Astrocyte (in vitro differentiated cells and primary cell): ENCODE results near the gene FBP2. TPM values are rescaled to one million over a fixed set of nuclear protein-coding genes. Genes with fewer than 3 reads are reported as not detected.

ENCODE experiments used
- DNase-seq: peaks from one replicate; pipeline ENCODE4 v3.0.0-alpha.2; 2010; ENCODE audit warnings: low read depth
- FAIRE-seq: peaks from 2 replicates; lab custom pipeline; 2011; peaks lifted over from hg19 to GRCh38; lab: Jason Lieb, UNC
- H2AFZ ChIP-seq: 2 replicates; pipeline ENCODE4 v1.6.0; 2012; ENCODE audit warnings: low read depth, low read length, inconsistent platforms
- H3K27ac ChIP-seq: 2 replicates; pipeline ENCODE4 v1.5.1; 2011; ENCODE audit warnings: low read depth, low read length, inconsistent platforms
- H3K27me3 ChIP-seq: 2 replicates; pipeline ENCODE4 v1.6.0; 2011; ENCODE audit warnings: low read length, inconsistent platforms; ENCODE audit not compliant: insufficient read depth
- H3K36me3 ChIP-seq: 2 replicates; pipeline ENCODE4 v1.5.1; 2011; ENCODE audit warnings: low read length, inconsistent platforms; ENCODE audit not compliant: insufficient read depth
- H3K4me1 ChIP-seq: 2 replicates; pipeline ENCODE4 v1.5.1; 2011; ENCODE audit warnings: low read length, inconsistent platforms; ENCODE audit not compliant: insufficient read depth
- H3K4me2 ChIP-seq: 2 replicates; pipeline ENCODE4 v1.6.0; 2012; ENCODE audit warnings: low read length, inconsistent platforms
- H3K4me3 ChIP-seq: 2 replicates; pipeline ENCODE4 v1.5.1; 2011; ENCODE audit warnings: low read depth, mild to moderate bottlenecking, low read length, inconsistent platforms; ENCODE audit not compliant: insufficient read depth
- H3K79me2 ChIP-seq: 2 replicates; pipeline ENCODE4 v1.6.0; 2012; ENCODE audit warnings: mild to moderate bottlenecking, low read length, inconsistent platforms; ENCODE audit not compliant: insufficient read depth
- H3K9ac ChIP-seq: 2 replicates; pipeline ENCODE4 v1.6.0; 2012; ENCODE audit warnings: mild to moderate bottlenecking, low read length, inconsistent platforms
- H3K9me3 ChIP-seq: 2 replicates; pipeline ENCODE4 v1.5.1; 2012; ENCODE audit warnings: low read depth, mild to moderate bottlenecking, low read length, inconsistent platforms; ENCODE audit not compliant: insufficient read depth
- H4K20me1 ChIP-seq: 2 replicates; pipeline ENCODE4 v1.6.0; 2012; ENCODE audit warnings: low read length, inconsistent platforms; ENCODE audit not compliant: insufficient read depth
- H3K27ac Mint-ChIP-seq: one replicate; pipeline ENCODE4 v1.8.0; 2021; ENCODE audit warnings: mild to moderate bottlenecking, mixed read lengths; ENCODE audit not compliant: unreplicated experiment
- H3K27me3 Mint-ChIP-seq: one replicate; pipeline ENCODE4 v1.8.0; 2021; ENCODE audit warnings: low read depth, mixed read lengths; ENCODE audit not compliant: unreplicated experiment
- H3K36me3 Mint-ChIP-seq: one replicate; pipeline ENCODE4 v1.8.0; 2021; ENCODE audit warnings: low read depth, mixed read lengths; ENCODE audit not compliant: unreplicated experiment
- H3K4me1 Mint-ChIP-seq: one replicate; pipeline ENCODE4 v1.8.0; 2021; ENCODE audit warnings: low read depth, mixed read lengths; ENCODE audit not compliant: unreplicated experiment
- H3K4me3 Mint-ChIP-seq: one replicate; pipeline ENCODE4 v1.8.0; 2021; ENCODE audit warnings: mild to moderate bottlenecking, moderate library complexity, mixed read lengths; ENCODE audit not compliant: unreplicated experiment
- H3K9me3 Mint-ChIP-seq: one replicate; pipeline ENCODE4 v1.8.0; 2021; ENCODE audit warnings: mild to moderate bottlenecking, mixed read lengths; ENCODE audit not compliant: unreplicated experiment
- EZH2 ChIP-seq: IDR thresholded peaks from 2 replicates; pipeline ENCODE4 v1.6.1; 2012; ENCODE audit warnings: mild to moderate bottlenecking, low read length, inconsistent platforms; ENCODE audit not compliant: insufficient read depth
- total RNA-seq: library from RNA; stranded (reverse); gene quantifications from 2 replicates; pipeline ENCODE4 v1.2.1, GENCODE V29; 2021
- TF ChIP-seq, protein P1 (sequence below): IDR thresholded peaks from 2 replicates; pipeline ENCODE4 v1.5.1; 2011; ENCODE audit warnings: low read depth, mild to moderate bottlenecking, inconsistent platforms, low read length, moderate library complexity; ENCODE audit not compliant: insufficient read depth

The FBP2 gene
- total RNA-seq, 1 donor from 2014 or later = not detected

DNA sequence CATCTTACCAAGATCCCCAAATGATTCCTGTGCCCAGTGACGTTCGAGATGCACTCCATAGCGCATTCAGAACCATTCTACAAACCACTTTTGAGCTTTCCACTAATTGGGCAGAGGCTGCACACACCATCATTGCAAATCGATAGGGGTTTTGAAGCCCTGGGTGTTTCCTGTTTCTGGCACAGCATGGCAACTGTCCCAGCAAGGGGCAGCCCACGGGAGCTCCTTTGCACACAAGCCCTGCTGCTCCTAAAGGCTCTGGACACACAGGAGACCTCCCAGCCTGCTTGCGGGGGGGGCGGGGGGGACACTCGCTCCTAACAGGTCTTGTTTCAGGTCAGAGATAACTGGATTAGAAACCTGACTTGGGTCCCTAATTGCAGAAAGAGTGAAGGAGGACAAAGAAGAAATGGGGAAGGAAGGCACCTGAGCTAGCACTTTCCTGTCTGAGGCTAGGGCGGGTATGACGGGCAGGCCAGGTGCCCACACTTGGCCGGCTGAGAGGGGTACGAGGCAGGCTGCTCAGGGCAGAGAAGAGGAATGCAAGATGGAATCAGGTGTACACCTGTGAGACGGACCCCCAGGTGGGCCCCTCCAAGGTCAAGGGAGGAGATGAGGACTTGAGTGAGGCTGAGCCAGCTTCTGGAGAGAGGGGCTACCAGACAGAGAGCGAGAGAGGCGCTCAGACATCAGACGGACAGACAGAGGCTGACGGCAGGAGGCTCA is 44.9 kb upstream of the FBP2 start:
- Histone ChIP-seq H3K4me1 (peaks cover 7% of the 10 kb centered on the region), H3K36me3 (no peaks in the 10 kb centered on the region), H2AFZ (peak overlapping the region; percentile 75), H3K4me2 (peak overlapping the region; percentile 85), H4K20me1 (no peaks in the 10 kb centered on the region), H3K9ac (no peak overlapping the region), H3K27me3 (peaks cover 17% of the 10 kb centered on the region), H3K9me3 (peaks cover 4% of the 10 kb centered on the region), H3K79me2 (no peaks in the 10 kb centered on the region), H3K27ac (no peak overlapping the region), H3K4me3 (peak overlapping the region; percentile 37)
- H3K36me3 Mint-ChIP-seq = peaks cover 3% of the 10 kb centered on the region
- H3K9me3 Mint-ChIP-seq = no peaks in the 10 kb centered on the region
- FAIRE-seq = no peak
- H3K4me3 Mint-ChIP-seq = peak overlapping the region; percentile 81
- peaks cover 5% of the 10 kb centered on the region for H3K4me1 Mint-ChIP-seq
- peaks cover 65% of the 10 kb centered on the region for H3K27me3 Mint-ChIP-seq
- TF ChIP-seq, protein P1, sequence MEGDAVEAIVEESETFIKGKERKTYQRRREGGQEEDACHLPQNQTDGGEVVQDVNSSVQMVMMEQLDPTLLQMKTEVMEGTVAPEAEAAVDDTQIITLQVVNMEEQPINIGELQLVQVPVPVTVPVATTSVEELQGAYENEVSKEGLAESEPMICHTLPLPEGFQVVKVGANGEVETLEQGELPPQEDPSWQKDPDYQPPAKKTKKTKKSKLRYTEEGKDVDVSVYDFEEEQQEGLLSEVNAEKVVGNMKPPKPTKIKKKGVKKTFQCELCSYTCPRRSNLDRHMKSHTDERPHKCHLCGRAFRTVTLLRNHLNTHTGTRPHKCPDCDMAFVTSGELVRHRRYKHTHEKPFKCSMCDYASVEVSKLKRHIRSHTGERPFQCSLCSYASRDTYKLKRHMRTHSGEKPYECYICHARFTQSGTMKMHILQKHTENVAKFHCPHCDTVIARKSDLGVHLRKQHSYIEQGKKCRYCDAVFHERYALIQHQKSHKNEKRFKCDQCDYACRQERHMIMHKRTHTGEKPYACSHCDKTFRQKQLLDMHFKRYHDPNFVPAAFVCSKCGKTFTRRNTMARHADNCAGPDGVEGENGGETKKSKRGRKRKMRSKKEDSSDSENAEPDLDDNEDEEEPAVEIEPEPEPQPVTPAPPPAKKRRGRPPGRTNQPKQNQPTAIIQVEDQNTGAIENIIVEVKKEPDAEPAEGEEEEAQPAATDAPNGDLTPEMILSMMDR = no peak
- no peak for TF ChIP-seq EZH2
- no peak for DNase-seq
- no peak overlapping the region for H3K27ac Mint-ChIP-seq

DNA sequence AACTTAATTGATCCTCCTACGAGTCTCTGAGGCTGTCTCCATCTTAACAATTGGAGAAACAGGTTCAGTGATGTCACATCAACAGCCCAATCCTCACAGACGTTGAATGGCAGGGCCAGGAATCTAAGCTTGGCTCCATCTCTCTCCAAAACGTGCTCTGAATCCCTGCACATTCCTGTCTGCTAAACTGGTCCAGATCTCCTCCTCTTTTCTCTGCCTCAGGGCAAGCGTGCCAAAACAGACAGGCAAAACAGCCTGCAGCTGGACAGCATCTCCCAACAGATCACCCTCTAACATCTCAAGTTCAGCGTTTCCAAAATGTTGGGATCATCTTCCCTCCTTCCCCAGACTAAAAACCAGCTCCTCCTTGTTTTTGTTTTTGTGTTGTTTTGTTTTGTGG is 39.1 kb upstream of the FBP2 start:
- no peaks in the 10 kb centered on the region for H3K79me2 ChIP-seq
- H3K27me3 ChIP-seq = peaks cover 12% of the 10 kb centered on the region
- H2AFZ ChIP-seq = no peak overlapping the region
- H3K27me3 Mint-ChIP-seq = peaks cover 61% of the 10 kb centered on the region
- H3K9ac ChIP-seq = no peak overlapping the region
- FAIRE-seq (no peak), DNase-seq (no peak)
- TF ChIP-seq EZH2 = no peak
- TF ChIP-seq, protein P1 = no peak
- H4K20me1 ChIP-seq = no peaks in the 10 kb centered on the region
- peaks cover 4% of the 10 kb centered on the region for H3K9me3 ChIP-seq
- H3K36me3 Mint-ChIP-seq = no peaks in the 10 kb centered on the region
- H3K4me3 Mint-ChIP-seq = no peak overlapping the region
- no peak overlapping the region for H3K4me2 ChIP-seq
- no peak overlapping the region for H3K27ac ChIP-seq
- no peaks in the 10 kb centered on the region for H3K36me3 ChIP-seq
- no peak overlapping the region for H3K27ac Mint-ChIP-seq
- no peaks in the 10 kb centered on the region for H3K9me3 Mint-ChIP-seq
- H3K4me1 ChIP-seq = no peaks in the 10 kb centered on the region
- H3K4me3 ChIP-seq = no peak overlapping the region
- no peaks in the 10 kb centered on the region for H3K4me1 Mint-ChIP-seq

DNA sequence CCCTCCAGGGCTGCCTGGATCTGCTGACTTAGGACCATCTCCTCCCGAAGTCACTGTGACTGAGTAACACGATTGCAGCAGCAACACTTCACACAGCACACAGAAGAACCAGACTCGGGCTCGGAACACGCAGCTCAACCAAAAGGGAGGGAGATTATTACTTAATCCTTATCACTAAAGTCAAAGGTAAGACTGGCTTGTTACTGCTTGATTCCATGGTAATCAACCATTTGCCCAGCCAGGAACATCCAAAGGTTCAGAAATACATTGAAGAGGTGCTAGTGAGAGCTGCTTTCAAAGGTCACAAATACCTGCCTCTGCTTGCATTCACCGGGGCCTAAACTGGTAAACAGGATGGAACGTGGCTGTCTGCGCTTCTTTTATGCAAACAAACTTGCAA is 38.0 kb upstream of the FBP2 start:
- H3K27me3 Mint-ChIP-seq = peaks cover 54% of the 10 kb centered on the region

More for the DNA sequence above, 38.0 kb upstream of the FBP2 start:
- H3K36me3 ChIP-seq = no peaks in the 10 kb centered on the region
- peaks cover 4% of the 10 kb centered on the region for H3K9me3 ChIP-seq
- H2AFZ ChIP-seq = no peak overlapping the region
- H3K27me3 ChIP-seq = peaks cover 12% of the 10 kb centered on the region
- no peak for TF ChIP-seq EZH2
- TF ChIP-seq, protein P1 = no peak
- Mint-ChIP-seq H3K9me3 (no peaks in the 10 kb centered on the region), H3K4me1 (no peaks in the 10 kb centered on the region), H3K36me3 (no peaks in the 10 kb centered on the region), H3K4me3 (no peak overlapping the region), H3K27ac (no peak overlapping the region)
- no peaks in the 10 kb centered on the region for H3K4me1 ChIP-seq
- FAIRE-seq (no peak), DNase-seq (no peak)
- H3K4me3 ChIP-seq = no peak overlapping the region
- no peaks in the 10 kb centered on the region for H3K79me2 ChIP-seq
- H3K27ac ChIP-seq = no peak overlapping the region
- H4K20me1 ChIP-seq = no peaks in the 10 kb centered on the region
- no peak overlapping the region for H3K4me2 ChIP-seq
- no peak overlapping the region for H3K9ac ChIP-seq
